ENCODE results near the gene HMGCL. TPM values are rescaled to one million over a fixed set of nuclear protein-coding genes. Genes with fewer than 3 reads are reported as not detected.

HMGCL gene
- total RNA-seq, 1 experiment from 2014 or later, result 19.4 TPM

DNA sequence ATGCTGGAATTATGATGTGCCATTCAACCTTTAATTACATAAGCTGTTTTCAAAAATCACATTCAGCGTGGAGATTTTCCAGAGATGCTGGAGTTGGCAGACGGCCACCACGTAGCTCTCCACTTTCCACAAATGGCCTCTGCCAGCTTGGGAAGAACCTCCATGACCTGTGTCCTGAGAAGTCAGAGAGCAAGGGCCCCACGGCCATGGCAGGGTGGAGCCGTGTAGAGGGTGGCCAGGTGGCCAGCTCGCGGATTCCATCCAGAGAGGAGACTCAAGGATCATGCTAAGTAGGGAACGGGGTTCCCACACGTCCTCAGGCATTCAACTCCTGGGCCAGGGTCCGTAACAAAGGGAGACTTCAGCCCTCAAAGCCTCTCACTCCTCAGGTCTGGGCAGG is 23.4 kb downstream of the HMGCL start:
- ChIA-PET CTCF (interaction anchor here (0.8 to 1.6 kb wide), 3 partner anchors 30 to 115 kb away, joined by 3 to 9 read pairs (median 4); no protein-coding TSS in a partner anchor), POLR2A (interaction anchor here (0.5 to 3.5 kb wide), 4 partner anchors 11 to 30 kb away, joined by 3 to 20 read pairs (median 10); partner anchors contain the start of genes HMGCL, LYPLA2 and PITHD1)
- Mint-ChIP-seq H3K9me3 (ENCODE audit: unreplicated experiment) (no peaks in the 10 kb centered on the region), H3K27ac (ENCODE audit: unreplicated experiment) (peak overlapping the region; percentile 96), H3K4me3 (ENCODE audit: unreplicated experiment) (peak overlapping the region; percentile 91), H3K36me3 (ENCODE audit: insufficient read depth, unreplicated experiment) (peaks cover 26% of the 10 kb centered on the region), H3K4me1 (ENCODE audit: low read depth, unreplicated experiment) (no peaks in the 10 kb centered on the region), H3K27me3 (ENCODE audit: insufficient read depth, unreplicated experiment) (no peaks in the 10 kb centered on the region)
- Histone ChIP-seq H3K9me3 (no peaks in the 10 kb centered on the region), H3K36me3 (ENCODE audit: control insufficient read depth, insufficient read depth, low read length) (no peaks in the 10 kb centered on the region; the same call in 1 of the 2 replicates), H3K4me3 (ENCODE audit: low read depth, low read length) (no peak overlapping the region), H3K27me3 (replicated peaks; ENCODE audit: control insufficient read depth, insufficient read depth, low read length) (no peaks in the 10 kb centered on the region), H3K4me1 (peaks cover 7% of the 10 kb centered on the region; the same call in 1 of the 2 replicates)
- TF ChIP-seq, protein P1, sequence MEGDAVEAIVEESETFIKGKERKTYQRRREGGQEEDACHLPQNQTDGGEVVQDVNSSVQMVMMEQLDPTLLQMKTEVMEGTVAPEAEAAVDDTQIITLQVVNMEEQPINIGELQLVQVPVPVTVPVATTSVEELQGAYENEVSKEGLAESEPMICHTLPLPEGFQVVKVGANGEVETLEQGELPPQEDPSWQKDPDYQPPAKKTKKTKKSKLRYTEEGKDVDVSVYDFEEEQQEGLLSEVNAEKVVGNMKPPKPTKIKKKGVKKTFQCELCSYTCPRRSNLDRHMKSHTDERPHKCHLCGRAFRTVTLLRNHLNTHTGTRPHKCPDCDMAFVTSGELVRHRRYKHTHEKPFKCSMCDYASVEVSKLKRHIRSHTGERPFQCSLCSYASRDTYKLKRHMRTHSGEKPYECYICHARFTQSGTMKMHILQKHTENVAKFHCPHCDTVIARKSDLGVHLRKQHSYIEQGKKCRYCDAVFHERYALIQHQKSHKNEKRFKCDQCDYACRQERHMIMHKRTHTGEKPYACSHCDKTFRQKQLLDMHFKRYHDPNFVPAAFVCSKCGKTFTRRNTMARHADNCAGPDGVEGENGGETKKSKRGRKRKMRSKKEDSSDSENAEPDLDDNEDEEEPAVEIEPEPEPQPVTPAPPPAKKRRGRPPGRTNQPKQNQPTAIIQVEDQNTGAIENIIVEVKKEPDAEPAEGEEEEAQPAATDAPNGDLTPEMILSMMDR (IDR thresholded peaks at IDR 0.05; ENCODE audit: insufficient read depth in 1 of 2, low read depth in 1 of 2, low read length in 1 of 2, severe bottlenecking in 1 of 2, unreplicated experiment in 1 of 2), result no peak
- BruUV-seq (replicated peaks), result no TSS peak
- DNase-seq, result no peak
- intact Hi-C loops (cut with micrococcal nuclease; ENCODE audit: unreplicated experiment), result loop anchor here (2.0 to 10.0 kb wide), 2 partner anchors 115 to 223 kb away; no protein-coding TSS in a partner anchor

DNA sequence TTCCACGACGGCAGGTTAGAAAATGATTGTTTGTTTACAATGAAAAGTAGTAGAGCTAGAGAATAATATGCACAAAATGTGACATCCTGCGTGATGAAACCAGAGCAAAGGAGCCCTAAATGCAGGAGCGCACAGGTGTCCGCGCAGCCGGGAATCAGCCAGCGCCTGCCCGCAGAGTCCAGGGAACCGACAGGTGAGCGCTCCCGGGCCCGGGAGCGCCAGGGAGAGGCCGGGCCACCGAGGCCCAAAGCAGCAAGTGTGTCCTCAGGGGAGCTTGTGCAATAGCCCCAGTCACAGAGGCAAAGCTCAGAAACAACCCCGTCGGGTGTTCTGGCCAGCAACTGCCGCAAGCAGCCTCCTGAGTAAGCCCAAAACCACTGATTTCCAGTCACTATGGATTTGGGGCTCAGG is 23.9 kb downstream of the HMGCL start:
- DNase-seq, result peak in 1 of 2 experiments; percentile 49
- Mint-ChIP-seq H3K36me3 (ENCODE audit: insufficient read depth, unreplicated experiment) (peaks cover 31% of the 10 kb centered on the region), H3K27ac (ENCODE audit: unreplicated experiment) (peak overlapping the region; percentile 96)

More for the DNA sequence above, 23.9 kb downstream of the HMGCL start:
- H3K9me3 ChIP-seq, result no peaks in the 10 kb centered on the region
- POLR2A ChIA-PET, result interaction anchor here (0.6 to 3.5 kb wide), 8 partner anchors 10 to 163 kb away, joined by 3 to 20 read pairs (median 4); partner anchors contain the start of genes HMGCL, LYPLA2, PITHD1 and PNRC2
- H3K27me3 ChIP-seq (replicated peaks; ENCODE audit: control insufficient read depth, insufficient read depth, low read length), result no peaks in the 10 kb centered on the region
- Mint-ChIP-seq H3K9me3 (ENCODE audit: unreplicated experiment) (no peaks in the 10 kb centered on the region), H3K4me1 (ENCODE audit: low read depth, unreplicated experiment) (no peaks in the 10 kb centered on the region), H3K4me3 (ENCODE audit: unreplicated experiment) (peak overlapping the region; percentile 91), H3K27me3 (ENCODE audit: insufficient read depth, unreplicated experiment) (no peaks in the 10 kb centered on the region)
- no peaks in the 10 kb centered on the region; the same call in 1 of the 2 replicates for H3K36me3 ChIP-seq (ENCODE audit: control insufficient read depth, insufficient read depth, low read length)
- BruUV-seq (replicated peaks), result no TSS peak
- H3K4me3 ChIP-seq (ENCODE audit: low read depth, low read length), result peak overlapping the region; percentile 96
- TF ChIP-seq, protein P1 (IDR thresholded peaks at IDR 0.05; ENCODE audit: insufficient read depth in 1 of 2, low read depth in 1 of 2, low read length in 1 of 2, severe bottlenecking in 1 of 2, unreplicated experiment in 1 of 2), result no peak
- CTCF ChIA-PET, result interaction anchor here (1.0 to 1.6 kb wide), 2 partner anchors 29 to 115 kb away, joined by 3 to 9 read pairs; no protein-coding TSS in a partner anchor
- H3K4me1 ChIP-seq, result peaks cover 7% of the 10 kb centered on the region; the same call in 1 of the 2 replicates
- intact Hi-C loops (cut with micrococcal nuclease; ENCODE audit: unreplicated experiment), result loop anchor here (2.0 to 10.0 kb wide), 2 partner anchors 115 to 223 kb away; no protein-coding TSS in a partner anchor
